GM19438 (cell line): Measurements from ENCODE around the gene SV2C.

Experiments
- ATAC-seq: cut with Tn5 transposase; IDR thresholded peaks from one replicate; pipeline ENCODE4 v1.9.1; 2021; ENCODE audit warnings: low read depth; ENCODE audit not compliant: unreplicated experiment

SV2C gene

DNA sequence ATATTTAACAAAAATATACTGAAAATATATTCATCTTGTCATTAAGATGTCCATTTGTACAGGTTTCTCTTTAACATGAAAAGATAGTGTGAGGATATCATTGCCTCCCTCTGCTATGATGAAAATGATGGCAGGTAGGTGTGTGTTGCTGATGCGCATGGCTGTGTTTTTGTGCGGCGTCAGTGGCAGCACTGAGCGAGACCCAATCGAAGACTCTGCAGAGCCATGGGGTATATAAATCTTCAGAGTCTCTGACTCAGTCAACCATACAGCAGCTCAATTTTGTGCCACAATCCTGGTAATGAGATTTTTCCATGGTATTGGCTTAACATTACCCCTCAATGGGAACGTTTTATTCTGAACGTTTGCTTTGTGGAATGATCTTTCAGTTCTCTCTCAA lies 166.4 kb downstream of the SV2C start:
- no peak for ATAC-seq

DNA sequence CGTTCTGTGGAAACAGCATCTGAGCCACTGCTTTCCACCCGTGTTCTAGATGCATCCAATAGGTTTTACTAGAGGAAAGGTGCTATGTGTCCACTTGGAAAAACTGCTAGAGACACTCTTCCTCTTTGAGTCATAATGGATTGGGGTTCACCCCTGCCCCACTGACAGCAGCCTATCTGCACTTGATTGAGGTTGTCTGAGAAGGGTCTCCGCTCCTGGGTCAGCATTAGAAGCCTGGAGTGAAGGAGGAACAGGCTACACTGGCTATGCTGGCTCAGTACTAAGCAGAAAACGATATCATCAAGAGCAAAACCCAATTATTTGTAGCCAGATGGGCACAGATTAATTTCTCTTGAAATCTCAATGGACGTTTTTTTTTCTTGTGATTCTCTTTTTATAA lies 167.3 kb downstream of the SV2C start:
- ATAC-seq = no peak

DNA sequence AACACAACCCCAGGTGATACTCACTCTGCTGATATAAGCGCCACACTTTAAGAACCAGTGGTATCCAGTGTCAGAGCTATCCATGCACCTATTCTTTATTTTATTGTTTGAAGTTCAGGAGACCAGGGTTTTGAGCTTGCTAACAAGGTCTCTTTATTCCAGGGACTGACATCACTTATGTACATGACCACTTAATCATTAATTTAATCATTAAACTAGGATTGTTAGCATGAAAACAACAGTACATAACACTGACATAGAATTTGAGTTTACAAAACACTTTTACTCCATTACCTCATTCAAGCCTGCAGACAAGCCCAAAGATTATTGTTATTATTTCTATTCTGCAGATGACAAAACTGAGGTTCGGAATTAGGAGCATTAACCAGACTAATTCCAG lies 168.5 kb downstream of the SV2C start:
- ATAC-seq = no peak

DNA sequence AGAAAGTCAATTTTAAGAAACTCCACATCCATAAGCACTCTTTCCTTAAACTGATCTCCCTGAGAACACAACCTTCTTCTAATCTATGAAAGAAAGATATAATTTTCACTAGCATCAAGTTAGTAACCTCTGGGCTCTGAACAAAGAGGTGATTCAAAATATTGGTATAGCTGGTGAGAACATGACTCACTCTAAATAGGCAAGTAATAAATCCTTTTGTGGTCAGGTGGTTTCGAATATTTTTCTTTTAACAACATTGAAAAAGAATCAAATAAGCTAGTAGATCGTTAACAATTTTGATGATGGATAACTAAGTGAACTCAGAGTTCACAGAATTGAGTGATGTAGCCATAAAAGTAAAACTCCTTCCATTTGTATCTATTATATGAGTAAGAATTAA lies 169.3 kb downstream of the SV2C start:
- no peak for ATAC-seq

DNA sequence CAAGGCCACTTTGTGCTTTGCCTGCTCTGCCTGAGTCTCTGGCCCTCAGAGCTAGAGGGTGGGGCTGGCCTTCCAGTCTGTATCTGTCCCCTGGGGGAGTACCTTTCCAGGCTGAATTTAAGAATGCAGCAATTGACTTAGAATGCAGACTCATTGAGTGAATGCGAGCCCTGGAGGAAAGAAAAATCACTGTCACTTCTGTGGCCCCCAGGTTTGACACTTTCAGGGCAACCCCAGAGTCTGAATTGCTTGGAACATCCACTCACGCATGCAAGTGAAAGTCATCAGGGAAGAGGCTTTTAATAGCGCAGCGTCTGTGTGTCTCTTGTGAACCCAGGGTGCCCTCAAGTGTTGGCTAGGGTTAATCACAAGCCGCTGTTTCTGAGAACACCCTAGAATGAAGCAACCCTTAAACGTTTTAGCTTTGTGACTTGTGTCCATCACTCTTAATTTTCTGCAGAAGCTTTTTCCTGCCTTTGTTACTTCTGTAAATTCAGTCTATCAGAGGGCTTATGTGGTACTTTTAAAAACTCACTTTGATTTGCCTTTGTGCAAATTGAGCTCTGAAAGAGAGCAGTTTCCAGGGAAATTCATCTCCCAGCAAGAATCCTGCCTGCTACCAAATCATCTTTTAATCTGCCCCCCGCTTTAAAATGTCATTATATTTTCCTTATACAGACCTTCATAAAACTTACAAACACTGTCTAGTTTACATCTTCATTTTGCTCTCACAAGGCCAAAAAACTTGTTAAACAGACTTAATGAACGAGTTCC lies 173.1 kb downstream of the SV2C start:
- ATAC-seq = peak; percentile 74

DNA sequence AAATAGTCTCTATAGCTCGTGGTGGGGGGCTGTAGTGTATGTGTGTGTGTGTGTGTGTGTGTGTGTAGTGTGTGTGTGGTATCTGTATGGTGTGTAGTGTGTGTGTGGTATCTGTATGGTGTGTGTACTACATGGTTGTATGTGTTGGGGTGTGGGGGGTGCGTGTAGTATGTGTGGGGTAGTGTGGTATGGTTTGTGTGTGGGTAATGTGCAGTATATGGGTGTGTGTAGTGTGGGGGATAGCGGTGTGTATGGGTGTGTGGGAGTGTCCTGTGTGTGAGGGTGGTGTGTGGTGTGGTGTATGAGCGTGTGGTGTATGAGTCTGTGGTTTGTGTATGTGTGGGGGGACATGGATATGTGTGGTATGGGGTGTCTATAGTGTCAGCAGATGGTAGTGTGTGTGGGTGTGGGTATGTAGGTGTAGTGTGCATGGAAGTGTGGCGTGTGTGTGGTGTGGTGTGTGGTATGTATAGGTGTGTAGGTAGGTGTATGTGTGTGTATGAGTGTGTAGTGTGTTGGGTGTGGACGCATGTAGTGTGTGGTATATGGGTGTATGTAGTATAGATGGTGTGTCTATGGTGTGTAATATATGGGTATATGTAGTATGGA lies 174.1 kb downstream of the SV2C start:
- ATAC-seq = no peak

DNA sequence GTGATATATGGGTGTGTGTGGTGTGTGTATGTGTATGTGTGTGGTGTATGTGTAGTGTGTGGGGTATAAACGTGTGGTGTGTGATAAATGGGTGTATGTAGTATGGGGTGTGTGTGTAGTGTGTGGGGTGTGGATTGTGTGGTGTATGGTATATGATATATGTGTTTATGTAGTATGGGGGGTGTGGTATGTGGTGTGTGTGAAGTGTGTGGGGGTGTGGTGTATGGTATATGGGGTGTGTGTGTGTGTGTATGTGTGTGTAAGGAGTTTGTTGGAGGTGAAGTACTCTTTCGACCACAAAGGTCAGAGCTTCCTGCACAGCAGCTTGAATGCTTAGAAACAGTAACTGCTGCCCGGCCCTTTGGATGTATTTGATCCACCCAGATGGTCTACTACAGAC lies 174.7 kb downstream of the SV2C start:
- ATAC-seq = no peak

DNA sequence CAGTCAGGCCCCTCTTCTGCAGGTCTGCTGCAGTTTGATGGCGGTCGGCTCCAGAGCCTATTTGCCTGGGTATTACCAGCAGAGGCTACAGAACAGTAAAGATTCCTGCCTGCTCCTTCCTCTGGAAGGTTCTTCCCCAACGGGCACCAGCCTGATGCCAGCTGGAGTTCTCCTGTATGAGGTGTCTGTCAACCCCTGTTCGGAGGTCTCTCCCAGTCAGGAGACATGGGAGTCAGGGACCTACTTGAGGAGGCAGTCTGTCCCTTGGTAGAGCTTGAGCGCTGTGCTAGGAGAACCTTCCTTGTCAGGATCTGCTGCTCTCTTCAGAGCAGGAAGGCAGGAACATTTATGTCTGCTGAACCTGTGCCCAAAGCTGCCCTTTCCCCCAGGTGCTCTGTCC lies 181.5 kb downstream of the SV2C start:
- no peak for ATAC-seq

DNA sequence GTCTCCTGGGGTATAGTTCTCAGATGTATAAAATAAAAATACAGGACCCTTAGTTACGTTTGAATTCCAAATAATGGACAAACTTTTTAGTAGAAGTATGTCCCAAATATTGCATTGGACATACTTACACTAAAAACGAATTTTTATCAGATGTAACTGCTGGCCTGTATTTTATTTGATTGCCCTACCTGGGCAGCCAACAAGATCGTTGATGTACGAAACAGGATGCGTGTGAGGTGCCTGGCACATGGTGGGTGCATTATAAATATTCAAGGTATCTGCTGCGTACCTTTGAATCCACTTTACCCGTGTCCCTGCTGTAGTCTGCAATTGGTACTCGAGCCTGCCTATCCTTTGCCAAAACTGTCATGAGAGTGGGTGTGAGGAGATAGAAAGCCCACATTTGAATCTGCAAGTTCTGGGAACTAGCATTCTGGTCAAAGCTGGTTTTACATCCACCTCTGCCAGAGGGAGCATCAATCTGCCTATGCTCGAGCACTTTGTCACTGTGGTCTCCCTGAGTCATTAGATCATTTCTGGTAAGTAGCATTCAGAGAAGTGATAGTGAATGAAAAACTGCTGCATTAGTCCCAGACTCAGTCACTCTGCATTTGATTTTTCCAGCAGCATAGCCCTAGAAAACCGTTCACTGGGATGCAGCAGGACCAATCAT lies 186.2 kb downstream of the SV2C start:
- no peak for ATAC-seq

DNA sequence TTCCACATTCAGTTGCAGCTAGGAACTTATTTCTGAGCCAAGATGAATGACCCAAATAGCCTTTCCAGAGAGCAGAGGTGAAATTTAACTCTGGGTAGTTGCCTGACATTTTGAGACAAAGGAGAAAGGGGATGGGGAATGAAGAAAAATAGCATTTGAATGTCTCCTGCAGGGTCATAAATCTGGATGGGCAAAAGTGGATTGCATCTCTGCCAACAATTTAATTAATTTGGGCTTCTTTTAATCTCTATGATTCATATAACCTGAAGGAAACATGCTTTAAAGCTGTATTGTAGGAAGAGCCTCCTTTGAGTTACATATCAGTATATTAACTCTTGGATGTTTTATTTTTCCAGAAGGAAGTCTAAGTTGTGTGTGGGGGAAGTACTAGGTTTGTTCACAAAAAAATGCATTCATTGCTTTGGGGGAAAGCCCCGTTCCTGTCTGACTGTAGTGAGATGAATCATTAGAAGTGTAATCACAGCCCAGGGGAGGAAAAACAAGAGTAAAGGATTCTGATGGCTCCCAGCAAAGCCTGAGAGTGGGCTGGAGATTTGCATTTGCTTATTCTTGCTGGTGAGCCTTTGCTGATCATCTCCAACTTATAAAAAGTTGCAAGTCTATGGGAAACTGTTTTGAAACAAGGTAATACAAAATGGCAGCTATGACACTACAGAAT lies 186.9 kb downstream of the SV2C start:
- no peak for ATAC-seq

DNA sequence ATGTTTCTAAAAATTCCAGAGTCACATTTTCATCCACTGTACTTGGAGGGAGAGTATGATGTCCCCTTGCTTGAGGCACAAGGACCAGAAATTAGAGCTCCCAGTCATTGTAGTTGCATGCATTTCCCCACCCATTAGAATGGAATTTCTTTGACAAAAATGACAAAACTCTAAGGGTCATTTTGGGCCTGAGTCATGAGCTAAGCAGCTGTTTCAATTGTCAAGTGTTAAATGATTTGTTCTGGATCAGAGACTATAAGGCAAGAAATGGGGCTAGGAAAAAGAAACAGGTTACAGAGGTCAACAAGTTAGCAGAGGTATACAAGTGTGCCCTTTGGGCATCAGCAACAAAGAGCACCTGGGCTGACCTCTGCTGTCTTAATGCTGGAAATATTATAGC lies 188.7 kb downstream of the SV2C start:
- no peak for ATAC-seq

DNA sequence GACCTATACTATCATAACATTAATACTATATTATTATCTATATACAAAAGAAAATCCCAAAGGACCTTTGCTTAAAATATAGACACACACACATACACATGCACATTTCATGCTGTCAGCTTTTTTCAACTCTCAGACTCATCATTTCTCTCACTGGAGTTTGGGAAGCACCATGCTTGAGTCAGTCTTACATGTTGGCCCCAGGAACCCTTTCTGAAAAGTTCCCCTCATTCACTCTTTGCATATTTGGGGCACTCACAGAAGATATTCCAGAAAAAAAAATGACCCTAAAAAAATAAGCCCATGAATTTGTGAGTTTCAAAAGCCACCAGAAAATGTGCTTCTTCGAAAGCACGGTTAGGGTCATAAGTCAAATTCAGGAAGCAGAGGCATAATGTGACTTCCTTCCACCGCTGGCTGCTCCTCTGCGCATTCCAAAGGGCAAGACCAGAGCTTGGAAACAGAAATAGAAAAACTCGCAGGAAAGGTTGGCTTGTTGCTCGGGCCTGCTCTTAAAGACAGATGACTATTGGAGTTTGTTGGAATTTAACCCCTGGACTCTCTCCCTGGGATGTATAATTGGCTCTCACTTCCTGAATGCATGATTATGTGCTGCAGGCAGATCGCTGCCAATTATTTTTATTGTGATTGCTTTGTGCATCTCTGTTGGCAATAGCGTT lies 190.2 kb downstream of the SV2C start:
- no peak for ATAC-seq

DNA sequence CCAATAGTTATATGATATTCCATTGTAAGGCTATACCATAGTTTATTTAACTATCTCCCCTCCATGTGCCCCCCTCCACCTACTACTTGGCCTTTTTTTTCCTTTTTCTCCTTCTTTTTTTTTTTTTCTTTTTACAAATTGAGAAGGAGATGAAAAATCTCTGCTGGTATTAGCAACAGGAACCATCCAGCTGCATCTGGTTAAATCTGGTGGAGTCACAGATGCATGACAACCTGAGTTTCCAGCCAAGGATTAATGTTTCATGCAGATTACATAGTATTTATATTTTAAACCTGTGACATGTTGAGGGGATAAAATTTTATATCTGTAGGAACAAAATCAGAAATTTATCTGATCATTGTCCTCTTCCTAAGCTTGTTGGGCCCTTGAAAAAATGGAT lies 191.4 kb downstream of the SV2C start:
- no peak for ATAC-seq

DNA sequence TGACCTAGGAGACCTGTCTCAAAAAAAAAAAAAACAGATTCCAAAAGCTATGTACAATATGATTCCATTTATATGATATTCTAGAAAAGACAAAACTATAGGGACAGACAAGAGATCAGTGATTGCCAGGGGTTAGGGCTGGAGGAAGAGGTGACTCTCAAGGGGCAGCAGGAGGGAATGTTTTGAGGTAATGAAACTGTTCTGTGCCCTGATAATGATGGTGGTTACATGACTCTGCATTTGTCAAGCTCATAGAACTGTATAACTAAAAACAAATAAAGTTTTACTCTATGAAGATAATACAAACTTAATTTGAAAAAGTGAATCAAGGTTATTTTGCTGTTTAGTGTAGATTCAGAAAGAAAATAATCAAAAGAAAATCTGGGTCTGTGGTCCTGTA lies 194.6 kb downstream of the SV2C start:
- no peak for ATAC-seq

DNA sequence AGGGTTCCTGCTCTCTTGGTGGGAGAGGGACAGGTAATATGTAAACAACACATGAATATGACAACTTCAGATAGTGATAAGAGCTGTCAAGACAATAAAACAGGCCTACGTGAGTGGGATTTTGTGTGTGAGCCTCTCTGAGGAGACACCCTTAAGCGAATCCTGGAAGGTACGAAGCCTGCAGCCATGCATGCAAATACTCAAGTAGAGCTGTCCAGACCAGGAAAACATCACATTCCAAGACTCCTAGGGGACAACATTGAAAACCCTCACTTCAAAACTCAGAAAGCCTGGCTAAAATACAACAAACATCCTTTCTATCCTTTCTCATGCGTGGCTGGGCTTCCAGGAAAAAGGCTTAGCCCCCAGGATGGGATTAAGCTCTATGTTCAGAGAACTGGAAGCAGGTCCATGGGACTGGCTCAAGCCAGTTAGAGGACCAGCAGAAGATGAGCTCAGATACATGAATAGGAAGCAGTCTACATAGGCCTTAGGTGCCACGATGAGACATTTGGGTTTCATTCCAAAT lies 195.1 kb downstream of the SV2C start:
- no peak for ATAC-seq

DNA sequence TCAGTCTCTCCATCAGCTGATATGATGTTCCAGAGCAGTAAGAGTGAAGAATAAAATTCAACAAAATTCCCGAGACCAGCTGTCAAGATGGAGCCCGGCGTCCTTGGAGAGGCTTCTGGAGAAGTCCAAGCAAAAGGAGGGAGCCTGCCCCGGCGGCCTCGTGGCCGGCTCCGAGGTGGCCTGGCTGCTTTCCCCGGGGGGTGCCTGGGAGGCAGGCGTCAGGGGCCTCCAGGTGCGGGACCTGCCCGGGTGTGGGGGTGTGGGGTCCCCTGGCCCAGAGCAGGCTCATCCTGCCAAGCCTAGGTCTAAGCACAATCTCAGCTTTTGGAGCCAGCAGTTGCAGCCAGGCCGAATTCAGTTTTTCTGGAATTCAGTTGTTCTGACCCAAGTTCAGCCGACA lies 197.3 kb downstream of the SV2C start:
- ATAC-seq = no peak

DNA sequence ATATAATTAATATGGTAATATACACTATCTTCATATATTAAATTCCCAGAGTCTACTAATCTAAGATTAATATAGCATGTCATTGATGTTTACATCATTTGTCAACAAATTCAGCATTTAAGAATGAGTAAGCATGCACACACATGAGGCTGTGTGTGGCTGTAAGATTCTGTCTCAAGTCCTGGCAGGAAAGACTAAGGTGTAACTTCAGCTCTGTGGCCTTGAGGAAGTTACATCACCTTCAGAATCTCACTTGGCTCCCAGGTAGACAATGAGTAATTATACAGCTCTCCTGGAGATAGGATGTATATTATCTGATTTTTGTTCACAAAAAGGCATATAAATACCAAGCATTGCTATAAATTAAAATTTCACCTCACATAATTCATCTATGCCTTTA lies 200.5 kb downstream of the SV2C start:
- ATAC-seq = no peak

DNA sequence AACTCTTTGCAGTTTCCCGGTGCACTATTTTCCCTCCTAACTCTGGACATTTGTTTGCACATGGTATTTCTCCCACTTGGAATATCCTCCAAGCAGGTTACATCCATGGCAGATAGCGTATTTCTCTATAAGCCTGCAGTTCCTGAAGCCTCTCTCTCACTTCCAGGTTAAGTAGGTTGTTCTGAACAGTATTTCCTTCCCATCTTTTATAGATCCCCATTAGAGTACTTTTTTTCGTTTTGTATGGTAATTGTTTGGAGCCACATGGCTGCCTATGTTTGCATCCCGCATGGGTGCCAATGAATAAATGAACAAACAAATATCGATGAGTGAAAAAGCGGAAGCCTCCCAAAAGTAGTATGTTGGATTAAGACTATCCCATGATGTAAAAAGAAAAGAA lies 206.5 kb downstream of the SV2C start:
- no peak for ATAC-seq

DNA sequence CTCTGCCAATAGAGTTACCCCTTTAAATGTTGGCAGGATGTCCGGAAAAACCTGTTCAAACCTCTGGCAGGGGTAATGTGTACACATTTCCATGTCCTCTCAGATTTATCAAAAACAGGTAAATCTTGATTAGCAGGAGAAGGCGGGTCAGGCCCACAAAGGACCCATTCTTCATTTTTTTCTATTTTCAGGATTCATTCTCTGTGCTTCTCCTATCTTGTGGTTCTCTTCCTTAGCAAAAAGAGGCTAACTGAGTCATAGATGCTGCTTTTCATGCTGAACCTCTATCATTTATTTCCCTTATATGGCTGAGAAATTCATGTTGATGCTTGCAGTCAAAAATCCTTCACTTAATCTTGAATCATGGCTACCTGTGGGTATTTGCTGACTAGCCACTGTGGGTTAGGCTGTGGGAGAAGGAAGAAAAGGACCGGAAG lies 207.2 kb downstream of the SV2C start:
- no peak for ATAC-seq

DNA sequence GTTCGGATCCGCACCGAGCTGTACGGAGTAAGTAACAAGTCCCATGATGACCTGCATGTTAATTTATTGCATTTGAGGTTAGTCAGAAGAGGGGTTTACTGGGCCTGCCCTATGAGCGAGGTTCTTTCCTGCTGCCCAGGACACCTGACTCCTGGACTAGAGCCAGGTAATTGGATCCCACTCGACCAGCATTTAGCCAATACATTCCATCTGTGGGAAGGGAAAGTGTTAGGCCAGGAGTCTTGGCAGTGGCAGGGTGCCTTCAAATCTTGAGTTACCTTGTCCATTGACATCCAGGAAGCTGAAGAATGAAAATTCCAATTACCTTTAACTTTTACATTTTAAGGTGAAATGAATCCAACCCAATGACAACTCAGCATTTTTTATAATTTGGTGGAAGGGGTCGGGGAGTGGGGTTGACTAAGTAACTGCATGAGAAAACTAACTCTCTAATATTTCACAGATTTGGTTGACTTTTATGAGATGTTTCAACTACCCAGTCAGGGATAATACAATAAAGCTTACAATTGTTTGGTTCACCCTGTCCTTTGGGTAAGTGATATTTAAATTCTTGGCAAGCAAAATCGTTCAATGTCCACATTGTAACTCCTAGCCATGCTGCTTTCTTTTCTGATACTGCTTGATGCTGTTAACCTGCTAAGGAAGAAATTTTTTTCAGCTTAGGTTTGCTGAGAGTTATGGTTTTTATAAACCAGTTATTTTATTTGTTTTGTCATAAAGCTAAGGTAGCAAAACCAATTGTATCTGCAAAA lies 208.3 kb downstream of the SV2C start:
- no peak for ATAC-seq
